ENCODE results near the gene VAV2.

GRCh38 chr9:133927041-133927440 is 65.1 kb downstream of the VAV2 start:
- TF ChIP-seq CEBPB (IDR thresholded peaks at IDR 0.05) (no peak), ELK1 (IDR thresholded peaks at IDR 0.05; ENCODE audit: low read depth, low read length) (no peak), KDM1A (IDR thresholded peaks at IDR 0.05; ENCODE audit: low read depth) (no peak), CTCF (IDR thresholded peaks at IDR 0.05) (no peak)

Data from A549 (cell line).